ENCODE results near the gene TH.

Gene TH

GRCh38 chr11:2158966-2159365 lies 12.6 kb downstream of the TH start:
- TF ChIP-seq EZH2phosphoT487 (IDR thresholded peaks at IDR 0.05; ENCODE audit: low read length) (no peak), EZH2 (optimal IDR thresholded peaks at IDR 0.05; ENCODE audit: low read depth, low read length) (no peak), CTCF (IDR thresholded peaks at IDR 0.05; ENCODE audit: low read length) (no peak)
- H3K4me1 ChIP-seq (ENCODE audit: low read length), result no peaks in the 10 kb centered on the region
- no peak overlapping the region for H3K4me2 ChIP-seq (ENCODE audit: low read depth, low read length)
- H3F3A ChIP-seq (ENCODE audit: insufficient read depth, low read length), result no peaks in the 10 kb centered on the region
- no peaks in the 10 kb centered on the region for H3K79me2 ChIP-seq (ENCODE audit: low read length)
- H3K27ac ChIP-seq (ENCODE audit: low read length), result no peak overlapping the region
- peaks cover 71% of the 10 kb centered on the region for H3K27me3 ChIP-seq (replicated peaks; ENCODE audit: insufficient read depth, low read length)
- no peaks in the 10 kb centered on the region for H3K9me2 ChIP-seq (replicated peaks; ENCODE audit: insufficient read depth, low read length)
- H3K9ac ChIP-seq (ENCODE audit: low read length), result no peak overlapping the region
- H3K9me3 ChIP-seq (replicated peaks; ENCODE audit: insufficient read depth, low read length), result no peaks in the 10 kb centered on the region
- H3K4me3 ChIP-seq (ENCODE audit: low read length), result no peak overlapping the region
- H2AFZ ChIP-seq (ENCODE audit: low read length), result no peak overlapping the region
- no peaks in the 10 kb centered on the region for H4K20me1 ChIP-seq (ENCODE audit: insufficient read depth, low read length)
- DNase-seq, result no peak
- no peaks in the 10 kb centered on the region for H3K36me3 ChIP-seq (replicated peaks; ENCODE audit: insufficient read depth, low read length)

- Histone ChIP-seq H3K4me3 (ENCODE audit: low read length) (no peak overlapping the region), H3K36me3 (replicated peaks; ENCODE audit: insufficient read depth, low read length) (no peaks in the 10 kb centered on the region), H4K20me1 (ENCODE audit: insufficient read depth, low read length) (no peaks in the 10 kb centered on the region), H3K4me1 (ENCODE audit: low read length) (no peaks in the 10 kb centered on the region), H3K9me3 (replicated peaks; ENCODE audit: insufficient read depth, low read length) (no peaks in the 10 kb centered on the region), H3K9me2 (replicated peaks; ENCODE audit: insufficient read depth, low read length) (no peaks in the 10 kb centered on the region), H2AFZ (ENCODE audit: low read length) (no peak overlapping the region), H3K79me2 (ENCODE audit: low read length) (no peaks in the 10 kb centered on the region), H3F3A (ENCODE audit: insufficient read depth, low read length) (no peaks in the 10 kb centered on the region), H3K9ac (ENCODE audit: low read length) (no peak overlapping the region), H3K27ac (ENCODE audit: low read length) (no peak overlapping the region), H3K4me2 (ENCODE audit: low read depth, low read length) (no peak overlapping the region), H3K27me3 (replicated peaks; ENCODE audit: insufficient read depth, low read length) (peaks cover 70% of the 10 kb centered on the region)
- DNase-seq, result no peak
- TF ChIP-seq EZH2 (optimal IDR thresholded peaks at IDR 0.05; ENCODE audit: low read depth, low read length) (no peak), EZH2phosphoT487 (IDR thresholded peaks at IDR 0.05; ENCODE audit: low read length) (no peak), CTCF (IDR thresholded peaks at IDR 0.05; ENCODE audit: low read length) (no peak)
These were observed 13.3 kb downstream of the TH start for GRCh38 chr11:2158296-2158737.

GRCh38 chr11:2157294-2158040 lies 14.1 kb downstream of the TH start:
- no peaks in the 10 kb centered on the region for H3K79me2 ChIP-seq (ENCODE audit: low read length)
- TF ChIP-seq EZH2 (optimal IDR thresholded peaks at IDR 0.05; ENCODE audit: low read depth, low read length) (no peak), EZH2phosphoT487 (IDR thresholded peaks at IDR 0.05; ENCODE audit: low read length) (no peak), CTCF (IDR thresholded peaks at IDR 0.05; ENCODE audit: low read length) (no peak)
- no peaks in the 10 kb centered on the region for H3K4me1 ChIP-seq (ENCODE audit: low read length)
- no peaks in the 10 kb centered on the region for H3K9me2 ChIP-seq (replicated peaks; ENCODE audit: insufficient read depth, low read length)
- no peak for DNase-seq
- peaks cover 71% of the 10 kb centered on the region for H3K27me3 ChIP-seq (replicated peaks; ENCODE audit: insufficient read depth, low read length)
- no peak overlapping the region for H3K27ac ChIP-seq (ENCODE audit: low read length)
- H3K9ac ChIP-seq (ENCODE audit: low read length), result no peak overlapping the region
- H3K9me3 ChIP-seq (replicated peaks; ENCODE audit: insufficient read depth, low read length), result no peaks in the 10 kb centered on the region
- H3K36me3 ChIP-seq (replicated peaks; ENCODE audit: insufficient read depth, low read length), result no peaks in the 10 kb centered on the region
- no peak overlapping the region for H3K4me2 ChIP-seq (ENCODE audit: low read depth, low read length)
- no peak overlapping the region for H3K4me3 ChIP-seq (ENCODE audit: low read length)
- no peaks in the 10 kb centered on the region for H3F3A ChIP-seq (ENCODE audit: insufficient read depth, low read length)
- H2AFZ ChIP-seq (ENCODE audit: low read length), result no peak overlapping the region
- H4K20me1 ChIP-seq (ENCODE audit: insufficient read depth, low read length), result no peaks in the 10 kb centered on the region

Data from MM.1S (cell line).